Gastrocnemius medialis (tissue), 4 donors: ENCODE results near the gene RYR1. TPM values are rescaled to one million over a fixed set of nuclear protein-coding genes. Genes with fewer than 3 reads are reported as not detected.

ENCODE experiments used
- ATAC-seq, 2 donors: fragments of 150-250 bp; one replicate each; pipeline ENCODE4 v1.9.1; 2016
- DNase-seq, 2 donors: peaks; one replicate each; pipeline ENCODE4 v3.0.0-alpha.2; 2019
- H3K27ac ChIP-seq, 4 donors: fragments of 200-600 bp; sonication (generic); 1 replicate in 1 of 4; 2 replicates in 3 of 4; pipeline ENCODE4 v1.5.1; 2016 to 2018; ENCODE audit warnings: mild to moderate bottlenecking in 2 of 4, moderate library complexity in 1 of 4
- H3K27me3 ChIP-seq, 3 donors: fragments of 200-600 bp; sonication (generic) in 2 of 3; 1 replicate in 1 of 3; 2 replicates in 2 of 3; pipeline versions ENCODE4 v1.5.1 to v1.6.0; 2016 to 2019; ENCODE audit warnings: mild to moderate bottlenecking in 1 of 3, moderate library complexity in 1 of 3
- H3K36me3 ChIP-seq, 2 donors: fragments of 200-600 bp; sonication (generic) in 1 of 2; one replicate each; pipeline ENCODE4 v1.5.1; 2017 to 2018
- H3K4me1 ChIP-seq, 2 donors: fragments of 200-600 bp; sonication (generic) in 1 of 2; one replicate each; pipeline ENCODE4 v1.5.1; 2016 to 2017; ENCODE audit warnings: mild to moderate bottlenecking in 2 of 2
- H3K4me3 ChIP-seq, 4 donors: fragments of 200-600 bp; sonication (generic) in 3 of 4; 1 replicate in 1 of 4; 2 replicates in 3 of 4; pipeline ENCODE4 v1.5.1; 2016 to 2019; ENCODE audit warnings: mild to moderate bottlenecking in 2 of 4
- H3K9me3 ChIP-seq, 3 donors: fragments of 200-600 bp; sonication (generic) in 2 of 3; 1 replicate in 1 of 3; 2 replicates in 2 of 3; pipeline ENCODE4 v1.5.1; 2016 to 2019
- POLR2A ChIP-seq, 2 donors: fragments of 450-650 bp; IDR thresholded peaks; one replicate each; pipeline ENCODE4 v1.6.1; 2017; ENCODE audit warnings: antibody characterized with exemption in 2 of 2, mild to moderate bottlenecking in 2 of 2, moderate library complexity in 2 of 2
- in situ Hi-C, 4 donors: fragments of 200-750 bp; cut with MboI; loops; one replicate each; pipeline versions ENCODE4 v1.15.0 to v1.8.0; 2017; ENCODE audit warnings: low sequenced_read_pairs in 4 of 4
- intact Hi-C: fragments of 100-400 bp; cut with DNase I; formaldehyde crosslinking; loops from one replicate; pipeline ENCODE4 v1.15.1; 2023; ENCODE audit warnings: low total_unique reads
- total RNA-seq, 4 donors: library from RNA; depleted of rRNA; stranded (reverse); fragments of >200 nt; gene quantifications; one replicate each; pipeline versions ENCODE4 v1.1.0 to v1.2.3, GENCODE V29; 2016
- TF ChIP-seq, protein P1 (sequence below), 5 experiments: fragments of 450-650 bp in 3 of 5; fragments of 200-600 bp in 2 of 5; sonication (generic) in 2 of 5; IDR thresholded peaks in 4 of 5; conservative IDR thresholded peaks in 1 of 5; 1 replicate in 4 of 5; 2 replicates in 1 of 5; pipeline ENCODE4 v1.5.1; 2016 to 2019; ENCODE audit warnings: antibody characterized with exemption in 5 of 5, mild to moderate bottlenecking in 3 of 5, moderate library complexity in 3 of 5

RYR1 gene
- total RNA-seq, 4 donors from 2014 or later, result 607 to 831 (median 724) TPM

GRCh38 chr19:38391911-38392464 is 41.5 kb upstream of the RYR1 start:
- no peaks in the 10 kb centered on the region for H3K9me3 ChIP-seq
- no peak for TF ChIP-seq POLR2A (IDR thresholded peaks at IDR 0.05)
- TF ChIP-seq, protein P1, sequence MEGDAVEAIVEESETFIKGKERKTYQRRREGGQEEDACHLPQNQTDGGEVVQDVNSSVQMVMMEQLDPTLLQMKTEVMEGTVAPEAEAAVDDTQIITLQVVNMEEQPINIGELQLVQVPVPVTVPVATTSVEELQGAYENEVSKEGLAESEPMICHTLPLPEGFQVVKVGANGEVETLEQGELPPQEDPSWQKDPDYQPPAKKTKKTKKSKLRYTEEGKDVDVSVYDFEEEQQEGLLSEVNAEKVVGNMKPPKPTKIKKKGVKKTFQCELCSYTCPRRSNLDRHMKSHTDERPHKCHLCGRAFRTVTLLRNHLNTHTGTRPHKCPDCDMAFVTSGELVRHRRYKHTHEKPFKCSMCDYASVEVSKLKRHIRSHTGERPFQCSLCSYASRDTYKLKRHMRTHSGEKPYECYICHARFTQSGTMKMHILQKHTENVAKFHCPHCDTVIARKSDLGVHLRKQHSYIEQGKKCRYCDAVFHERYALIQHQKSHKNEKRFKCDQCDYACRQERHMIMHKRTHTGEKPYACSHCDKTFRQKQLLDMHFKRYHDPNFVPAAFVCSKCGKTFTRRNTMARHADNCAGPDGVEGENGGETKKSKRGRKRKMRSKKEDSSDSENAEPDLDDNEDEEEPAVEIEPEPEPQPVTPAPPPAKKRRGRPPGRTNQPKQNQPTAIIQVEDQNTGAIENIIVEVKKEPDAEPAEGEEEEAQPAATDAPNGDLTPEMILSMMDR (IDR thresholded peaks at IDR 0.05 in 4 of 5, conservative IDR thresholded peaks at IDR 0.05 in 1 of 5), result no peak
- intact Hi-C loops (no loop called here), in situ Hi-C loops (loop anchor here in 1 of 4 donors (25.0 kb wide), 1 partner anchor 445 kb away; the partner anchor contains the start of genes ECH1 and HNRNPL)
- H3K4me3 ChIP-seq, result no peak overlapping the region
- ATAC-seq (no peak), DNase-seq (no peak)
- no peak overlapping the region for H3K27ac ChIP-seq
- H3K27me3 ChIP-seq, result peaks cover 17 to 38% (median 34%) of the 10 kb centered on the region in 3 donors
- peaks cover 6 to 11% of the 10 kb centered on the region in 2 donors for H3K4me1 ChIP-seq
- H3K36me3 ChIP-seq, result no peaks in the 10 kb centered on the region

DNA sequence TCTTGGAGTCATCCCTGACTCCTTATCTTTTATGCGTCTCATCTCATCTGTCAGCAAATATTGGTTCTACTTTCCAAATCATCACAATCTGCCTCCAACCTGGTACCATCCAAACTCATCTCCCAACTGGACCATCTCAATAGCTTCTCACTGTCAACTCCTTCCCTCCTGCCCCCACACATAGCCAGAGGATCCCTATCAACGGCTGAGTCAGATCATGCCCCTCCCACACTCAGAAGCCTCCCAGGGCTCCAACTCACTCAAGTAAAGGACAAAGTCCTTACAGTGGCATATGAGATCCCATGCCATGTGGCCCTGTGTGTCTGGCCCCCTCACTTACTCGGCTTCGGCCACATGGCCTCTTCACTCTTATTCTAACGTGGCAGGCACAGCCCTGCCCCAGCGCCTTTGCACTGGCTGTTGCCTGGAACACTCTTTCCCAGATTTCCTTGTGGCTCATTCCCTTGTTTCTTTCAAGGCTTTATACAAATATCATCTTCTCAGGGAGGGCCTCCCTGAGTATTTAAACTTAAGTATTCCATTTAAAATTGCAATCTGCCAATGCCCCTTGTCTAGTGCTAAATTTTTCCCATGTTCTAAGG is 40.7 kb upstream of the RYR1 start:
- H3K9me3 ChIP-seq, result no peaks in the 10 kb centered on the region
- DNase-seq (no peak), ATAC-seq (no peak)
- peaks cover 6 to 11% of the 10 kb centered on the region in 2 donors for H3K4me1 ChIP-seq
- in situ Hi-C loops (loop anchor here in 1 of 4 donors (25.0 kb wide), 1 partner anchor 444 kb away; the partner anchor contains the start of genes ECH1 and HNRNPL), intact Hi-C loops (no loop called here)
- no peaks in the 10 kb centered on the region for H3K36me3 ChIP-seq
- no peak overlapping the region for H3K4me3 ChIP-seq
- TF ChIP-seq, protein P1 (IDR thresholded peaks at IDR 0.05 in 4 of 5, conservative IDR thresholded peaks at IDR 0.05 in 1 of 5), result no peak
- TF ChIP-seq POLR2A (IDR thresholded peaks at IDR 0.05), result no peak
- no peak overlapping the region for H3K27ac ChIP-seq
- H3K27me3 ChIP-seq, result peaks cover 25 to 44% (median 42%) of the 10 kb centered on the region in 3 donors

GRCh38 chr19:38394488-38394887 is 39.0 kb upstream of the RYR1 start:
- ATAC-seq (no peak), DNase-seq (no peak)
- peaks cover 40 to 50% (median 49%) of the 10 kb centered on the region in 3 donors for H3K27me3 ChIP-seq
- no peak overlapping the region for H3K4me3 ChIP-seq
- H3K4me1 ChIP-seq, result no peaks in the 10 kb centered on the region
- TF ChIP-seq POLR2A (IDR thresholded peaks at IDR 0.05), result no peak
- TF ChIP-seq, protein P1 (IDR thresholded peaks at IDR 0.05 in 4 of 5, conservative IDR thresholded peaks at IDR 0.05 in 1 of 5), result no peak
- in situ Hi-C loops, result loop anchor here in 1 of 4 donors (25.0 kb wide), 1 partner anchor 443 kb away; the partner anchor contains the start of genes ECH1 and HNRNPL
- H3K36me3 ChIP-seq, result no peaks in the 10 kb centered on the region
- no peaks in the 10 kb centered on the region for H3K9me3 ChIP-seq
- no peak overlapping the region for H3K27ac ChIP-seq
- intact Hi-C loops, result no loop called here

DNA sequence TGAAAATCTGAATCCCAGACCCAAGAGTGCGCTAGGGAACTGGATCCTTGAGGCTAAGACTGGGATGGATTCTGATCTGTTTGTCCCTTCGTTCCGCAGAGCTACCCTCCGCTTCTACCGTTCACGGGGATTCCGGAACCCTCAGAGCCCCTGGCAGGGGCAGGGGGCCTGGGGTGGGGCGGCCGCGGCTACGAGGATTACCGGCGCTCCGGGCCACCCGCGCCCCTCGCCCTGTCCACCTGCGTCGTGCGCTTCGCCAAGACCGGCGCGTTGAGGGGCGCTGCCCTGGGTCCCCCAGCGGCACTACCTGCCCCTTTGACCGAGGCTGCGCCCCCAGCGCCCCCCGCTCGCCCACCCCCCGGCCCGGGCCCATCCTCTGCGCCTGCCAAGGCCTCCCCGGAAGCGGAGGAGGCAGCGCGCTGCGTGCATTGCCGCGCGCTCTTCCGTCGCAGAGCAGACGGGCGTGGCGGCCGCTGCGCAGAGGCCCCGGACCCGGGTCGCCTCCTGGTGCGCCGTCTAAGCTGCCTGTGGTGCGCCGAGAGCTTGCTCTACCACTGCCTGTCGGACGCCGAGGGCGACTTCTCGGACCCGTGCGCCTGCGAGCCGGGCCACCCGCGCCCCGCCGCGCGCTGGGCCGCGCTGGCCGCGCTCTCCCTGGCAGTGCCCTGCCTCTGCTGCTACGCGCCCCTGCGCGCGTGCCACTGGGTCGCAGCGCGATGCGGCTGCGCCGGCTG is 37.9 kb upstream of the RYR1 start:
- Histone ChIP-seq H3K4me3 (no peak overlapping the region), H3K9me3 (no peaks in the 10 kb centered on the region), H3K27ac (no peak overlapping the region), H3K36me3 (no peaks in the 10 kb centered on the region), H3K27me3 (peaks cover 40 to 56% (median 50%) of the 10 kb centered on the region in 3 donors), H3K4me1 (no peaks in the 10 kb centered on the region)
- DNase-seq, result no peak
- ATAC-seq, result no peak
- in situ Hi-C loops (loop anchor here in 1 of 4 donors (25.0 kb wide), 1 partner anchor 442 kb away; the partner anchor contains the start of genes ECH1 and HNRNPL), intact Hi-C loops (no loop called here)
- no peak for TF ChIP-seq POLR2A (IDR thresholded peaks at IDR 0.05)
- TF ChIP-seq, protein P1 (IDR thresholded peaks at IDR 0.05 in 4 of 5, conservative IDR thresholded peaks at IDR 0.05 in 1 of 5), result no peak
